Measurements from ENCODE around the gene WDR70.

Gene WDR70

DNA sequence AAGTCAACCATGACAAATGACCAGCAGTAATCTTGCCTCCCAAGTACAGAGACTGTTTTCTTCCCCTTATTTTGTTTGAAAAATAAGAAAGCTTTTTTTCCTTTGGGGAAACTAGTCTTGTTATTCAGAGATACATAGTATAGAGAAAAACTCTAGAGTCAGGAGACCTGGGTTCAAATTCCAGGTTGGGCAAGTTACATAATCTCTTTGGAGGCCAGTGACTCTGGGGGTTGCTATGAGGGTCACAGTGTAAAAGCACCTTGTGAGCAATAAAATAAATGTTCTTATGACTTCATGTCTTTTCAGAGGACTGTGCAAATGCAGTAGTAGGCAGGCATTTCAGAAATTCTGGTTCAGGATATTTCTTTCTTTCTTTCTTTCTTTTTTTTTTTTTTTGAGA is 389.3 kb downstream of the WDR70 start:
- no peak overlapping the region for H3K4me3 ChIP-seq
- TF ChIP-seq, protein P1, sequence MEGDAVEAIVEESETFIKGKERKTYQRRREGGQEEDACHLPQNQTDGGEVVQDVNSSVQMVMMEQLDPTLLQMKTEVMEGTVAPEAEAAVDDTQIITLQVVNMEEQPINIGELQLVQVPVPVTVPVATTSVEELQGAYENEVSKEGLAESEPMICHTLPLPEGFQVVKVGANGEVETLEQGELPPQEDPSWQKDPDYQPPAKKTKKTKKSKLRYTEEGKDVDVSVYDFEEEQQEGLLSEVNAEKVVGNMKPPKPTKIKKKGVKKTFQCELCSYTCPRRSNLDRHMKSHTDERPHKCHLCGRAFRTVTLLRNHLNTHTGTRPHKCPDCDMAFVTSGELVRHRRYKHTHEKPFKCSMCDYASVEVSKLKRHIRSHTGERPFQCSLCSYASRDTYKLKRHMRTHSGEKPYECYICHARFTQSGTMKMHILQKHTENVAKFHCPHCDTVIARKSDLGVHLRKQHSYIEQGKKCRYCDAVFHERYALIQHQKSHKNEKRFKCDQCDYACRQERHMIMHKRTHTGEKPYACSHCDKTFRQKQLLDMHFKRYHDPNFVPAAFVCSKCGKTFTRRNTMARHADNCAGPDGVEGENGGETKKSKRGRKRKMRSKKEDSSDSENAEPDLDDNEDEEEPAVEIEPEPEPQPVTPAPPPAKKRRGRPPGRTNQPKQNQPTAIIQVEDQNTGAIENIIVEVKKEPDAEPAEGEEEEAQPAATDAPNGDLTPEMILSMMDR (IDR thresholded peaks at IDR 0.05), result no peak
- no peak for DNase-seq (ENCODE audit: low spot score)
- H3K27ac ChIP-seq, result no peak overlapping the region

DNA sequence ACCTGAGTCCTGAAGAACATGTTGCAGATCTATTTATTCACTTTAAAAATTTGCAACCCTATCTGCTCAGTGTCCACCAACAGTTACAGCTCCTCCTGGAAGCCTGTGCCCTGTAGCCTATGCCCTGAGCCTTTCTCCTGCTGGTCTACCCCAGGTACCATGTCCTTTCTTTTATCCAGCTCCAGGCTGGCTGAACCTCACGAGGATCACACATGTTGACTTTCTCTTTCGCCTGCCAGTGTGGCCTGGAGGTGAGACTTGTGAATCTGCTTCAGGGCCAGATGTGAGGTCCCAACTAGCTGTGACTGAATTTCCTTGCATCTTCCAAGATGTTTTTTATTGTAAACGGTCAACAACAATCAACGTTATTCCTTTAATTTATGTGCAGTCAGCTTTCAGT is 390.0 kb downstream of the WDR70 start:
- TF ChIP-seq, protein P1 (IDR thresholded peaks at IDR 0.05), result no peak
- Histone ChIP-seq H3K27ac (no peak overlapping the region), H3K4me3 (no peak overlapping the region)
- no peak for DNase-seq (ENCODE audit: low spot score)

DNA sequence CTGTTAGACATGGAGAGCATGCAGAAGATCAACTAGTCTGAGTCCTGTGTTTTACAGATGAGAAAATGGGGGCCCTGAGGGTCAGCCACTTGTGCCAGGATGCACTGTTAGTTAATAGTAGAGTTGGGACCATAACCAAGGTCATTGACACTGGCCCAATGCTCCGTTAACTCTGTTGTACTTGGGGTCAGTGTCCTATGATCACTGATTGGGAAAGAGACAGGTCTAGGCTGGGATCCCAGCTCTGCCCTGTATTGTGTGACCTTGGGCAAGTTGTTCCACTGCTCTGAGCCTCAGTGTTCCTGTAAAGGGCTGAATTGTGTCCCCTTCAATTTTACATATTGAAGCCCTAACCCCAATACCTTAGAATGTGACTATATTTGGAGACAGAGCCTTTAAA is 390.7 kb downstream of the WDR70 start:
- H3K4me3 ChIP-seq, result no peak overlapping the region
- TF ChIP-seq, protein P1 (IDR thresholded peaks at IDR 0.05), result no peak
- DNase-seq (ENCODE audit: low spot score), result no peak
- H3K27ac ChIP-seq, result no peak overlapping the region

DNA sequence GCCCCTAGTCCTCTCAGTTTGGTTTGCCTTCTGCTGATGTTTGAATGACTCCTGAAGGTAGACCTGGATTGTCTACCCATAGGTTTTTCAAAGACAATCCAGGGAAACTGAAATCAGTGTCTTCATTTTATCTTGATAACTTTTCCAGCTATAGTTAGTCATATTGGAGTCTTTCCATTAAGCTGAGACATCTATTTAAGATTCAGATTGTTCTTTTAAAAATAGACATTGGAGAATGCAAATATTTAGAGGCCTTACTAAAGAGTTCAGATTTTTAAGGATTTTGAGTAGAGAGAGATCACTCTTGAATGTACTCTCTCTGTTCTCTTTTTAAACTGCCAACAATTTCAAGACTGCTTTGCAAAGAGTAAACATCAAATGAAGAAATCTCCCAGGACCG is 391.7 kb downstream of the WDR70 start:
- no peak overlapping the region for H3K27ac ChIP-seq
- TF ChIP-seq, protein P1 (IDR thresholded peaks at IDR 0.05), result no peak
- DNase-seq (ENCODE audit: low spot score), result no peak

DNA sequence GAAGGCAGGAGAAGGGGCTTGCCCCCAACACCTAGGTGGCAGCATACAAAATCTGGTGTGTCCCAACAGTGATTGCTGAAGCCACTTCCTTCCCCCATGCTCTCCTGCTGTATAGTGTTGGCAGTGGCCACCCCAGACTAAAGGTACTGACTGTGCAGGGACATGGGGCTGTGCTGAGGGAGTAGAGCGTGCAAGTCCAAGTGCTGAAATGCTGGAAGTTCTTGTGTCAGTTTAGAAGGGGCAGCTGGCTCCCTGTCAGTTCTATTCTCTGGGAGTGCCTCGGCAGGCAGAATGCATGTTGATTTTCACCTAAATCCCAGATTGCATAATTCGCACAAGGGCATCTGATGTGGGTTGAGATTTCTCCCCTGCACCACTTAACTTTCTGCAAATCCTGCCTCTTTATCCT is 392.1 kb downstream of the WDR70 start:
- Histone ChIP-seq H3K27ac (no peak overlapping the region), H3K4me3 (no peak overlapping the region)
- DNase-seq (ENCODE audit: low spot score), result no peak
- TF ChIP-seq, protein P1 (IDR thresholded peaks at IDR 0.05), result no peak

More for the DNA sequence above, 391.7 kb downstream of the WDR70 start:
- no peak overlapping the region for H3K4me3 ChIP-seq

DNA sequence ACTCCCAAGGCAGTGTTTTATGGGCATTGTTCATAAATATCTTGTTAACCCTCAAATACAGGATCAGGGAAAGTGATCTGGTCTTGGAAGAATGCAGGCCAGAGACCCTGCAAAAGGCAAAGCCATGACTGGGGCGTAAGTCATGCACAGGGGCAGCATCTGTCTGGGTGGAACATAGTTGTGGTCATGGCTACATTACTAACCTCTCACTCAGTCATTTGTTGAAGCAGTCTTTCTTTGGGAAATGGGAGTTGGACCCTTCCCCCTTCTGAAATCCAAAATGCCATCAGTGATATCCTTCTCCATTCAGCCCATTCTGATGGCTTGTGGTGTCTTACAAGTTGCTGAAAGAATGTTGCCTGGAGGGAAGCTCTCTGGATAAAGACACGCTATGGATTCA is 392.6 kb downstream of the WDR70 start:
- Histone ChIP-seq H3K4me3 (no peak overlapping the region), H3K27ac (no peak overlapping the region)
- no peak for DNase-seq (ENCODE audit: low spot score)
- TF ChIP-seq, protein P1 (IDR thresholded peaks at IDR 0.05), result no peak

DNA sequence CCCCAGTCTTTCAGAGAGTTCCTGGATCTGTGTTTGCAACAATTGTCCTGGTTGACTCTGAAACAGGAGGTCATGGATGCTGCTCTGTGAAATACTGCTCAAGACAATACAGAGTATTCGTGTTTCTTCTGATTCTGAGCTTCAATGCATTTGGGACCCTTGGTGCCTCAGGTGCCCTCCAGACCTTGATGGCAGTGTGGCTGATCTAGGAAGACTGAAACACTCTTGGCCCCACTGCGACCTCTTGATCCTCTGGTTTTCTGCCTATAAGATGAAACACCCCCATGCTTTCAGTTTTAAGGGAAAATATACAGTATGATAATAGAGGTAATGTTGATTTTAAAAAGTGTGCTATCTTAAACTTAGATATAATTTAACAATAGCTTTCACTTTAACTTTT is 393.1 kb downstream of the WDR70 start:
- no peak overlapping the region for H3K4me3 ChIP-seq
- no peak for DNase-seq (ENCODE audit: low spot score)
- no peak overlapping the region for H3K27ac ChIP-seq
- TF ChIP-seq, protein P1 (IDR thresholded peaks at IDR 0.05), result no peak

All from coronary artery (tissue), 2 donors.